OCI-LY1 (cell line): ENCODE results near the gene OSBPL6.

Experiments used
- H2AFZ ChIP-seq: fragments of 200-600 bp; sonication (generic), shearing (Covaris generic); 2 replicates; pipeline ENCODE4 v1.6.0; 2014; ENCODE audit warnings: antibody characterized with exemption, mild to moderate bottlenecking, low read length
- H3F3A ChIP-seq: fragments of 200-600 bp; sonication (generic), shearing (Covaris generic); 2 replicates; pipeline ENCODE4 v1.6.0; 2014; ENCODE audit warnings: mild to moderate bottlenecking, antibody characterized with exemption, low read length, moderate library complexity; ENCODE audit not compliant: insufficient read depth
- H3K27ac ChIP-seq: fragments of 200-600 bp; sonication (generic); 2 replicates; pipeline ENCODE4 v1.5.1; 2014; ENCODE audit warnings: low read length, mixed run types, mild to moderate bottlenecking, low read depth; ENCODE audit not compliant: poor library complexity, severe bottlenecking
- H3K27me3 ChIP-seq: fragments of 200-600 bp; sonication (generic); 2 replicates; pipeline ENCODE4 v1.6.0; 2014; ENCODE audit warnings: antibody characterized with exemption, mild to moderate bottlenecking, low read length, moderate library complexity; ENCODE audit not compliant: insufficient read depth
- H3K36me3 ChIP-seq: fragments of 200-600 bp; sonication (generic); 2 replicates; pipeline ENCODE4 v1.6.1; 2014; ENCODE audit warnings: mild to moderate bottlenecking, antibody characterized with exemption, low read length, moderate library complexity, mixed read lengths; ENCODE audit not compliant: insufficient read depth
- H3K4me1 ChIP-seq: fragments of 200-600 bp; sonication (generic); 2 replicates; pipeline ENCODE4 v1.5.1; 2014; ENCODE audit warnings: mild to moderate bottlenecking, low read length, moderate library complexity; ENCODE audit not compliant: insufficient read depth, severe bottlenecking
- H3K4me2 ChIP-seq: fragments of 200-600 bp; sonication (generic), shearing (Covaris generic); 2 replicates; pipeline ENCODE4 v1.6.1; 2014; ENCODE audit warnings: low read length
- H3K4me3 ChIP-seq: fragments of 200-600 bp; sonication (generic); 2 replicates; pipeline ENCODE4 v1.5.1; 2014; ENCODE audit warnings: low read length, low read depth, mild to moderate bottlenecking, mixed read lengths; ENCODE audit not compliant: poor library complexity, severe bottlenecking
- H3K79me2 ChIP-seq: fragments of 200-600 bp; shearing (Covaris generic); 2 replicates; pipeline ENCODE4 v1.6.1; 2016; ENCODE audit warnings: mixed run types, low read length, mixed read lengths; ENCODE audit not compliant: insufficient read depth
- H3K9ac ChIP-seq: fragments of 200-600 bp; sonication (generic), shearing (Covaris generic); 2 replicates; pipeline ENCODE4 v1.6.1; 2014; ENCODE audit warnings: mild to moderate bottlenecking, low read length, mixed read lengths
- H3K9me2 ChIP-seq: fragments of 200-600 bp; sonication (generic), shearing (Covaris generic); 2 replicates; pipeline ENCODE4 v1.6.1; 2014; ENCODE audit warnings: low read depth, mild to moderate bottlenecking, low read length, mixed read lengths
- H3K9me3 ChIP-seq: fragments of 200-600 bp; shearing (Covaris generic); 2 replicates; pipeline ENCODE4 v1.6.1; 2014; ENCODE audit warnings: low read length, mixed read lengths
- H4K20me1 ChIP-seq: fragments of 200-600 bp; sonication (generic), shearing (Covaris generic); 2 replicates; pipeline ENCODE4 v1.6.0; 2016; ENCODE audit warnings: mild to moderate bottlenecking, low read length; ENCODE audit not compliant: insufficient read depth
- CTCF ChIP-seq: fragments of 200-600 bp; sonication (generic), shearing (Covaris generic); IDR thresholded peaks from 2 replicates; pipeline ENCODE4 v1.5.1; 2017; ENCODE audit warnings: mild to moderate bottlenecking, antibody characterized with exemption, low read length, moderate library complexity, mixed read lengths
- EZH2 ChIP-seq: fragments of 200-600 bp; sonication (generic), shearing (Covaris generic); IDR thresholded peaks from 2 replicates; pipeline ENCODE4 v1.8.0; 2017; ENCODE audit warnings: borderline replicate concordance, mixed run types, mild to moderate bottlenecking, antibody characterized with exemption, low read length, moderate library complexity, mixed read lengths

Gene OSBPL6

GRCh38 chr2:178298785-178299212 is 104.5 kb downstream of the OSBPL6 start:
- Histone ChIP-seq H3K4me2 (no peak overlapping the region), H3K79me2 (no peaks in the 10 kb centered on the region), H3K27ac (no peak overlapping the region), H2AFZ (no peak overlapping the region), H3K9me3 (no peaks in the 10 kb centered on the region), H3K9me2 (no peaks in the 10 kb centered on the region), H3K4me3 (no peak overlapping the region), H4K20me1 (no peaks in the 10 kb centered on the region), H3F3A (no peaks in the 10 kb centered on the region), H3K9ac (no peak overlapping the region), H3K36me3 (no peaks in the 10 kb centered on the region), H3K4me1 (no peaks in the 10 kb centered on the region), H3K27me3 (no peaks in the 10 kb centered on the region)
- TF ChIP-seq CTCF (no peak), EZH2 (no peak)

GRCh38 chr2:178301649-178302238 is 107.4 kb downstream of the OSBPL6 start:
- Histone ChIP-seq H2AFZ (no peak overlapping the region), H3K27me3 (no peaks in the 10 kb centered on the region), H3F3A (no peaks in the 10 kb centered on the region), H3K79me2 (no peaks in the 10 kb centered on the region), H3K36me3 (no peaks in the 10 kb centered on the region), H3K9ac (no peak overlapping the region), H3K4me2 (no peak overlapping the region), H4K20me1 (no peaks in the 10 kb centered on the region), H3K9me2 (no peaks in the 10 kb centered on the region), H3K9me3 (no peaks in the 10 kb centered on the region), H3K4me1 (no peaks in the 10 kb centered on the region), H3K4me3 (no peak overlapping the region), H3K27ac (no peak overlapping the region)
- no peak for TF ChIP-seq CTCF
- TF ChIP-seq EZH2, result no peak

GRCh38 chr2:178304333-178304732 is 110.0 kb downstream of the OSBPL6 start:
- no peaks in the 10 kb centered on the region for H3K27me3 ChIP-seq
- no peaks in the 10 kb centered on the region for H3F3A ChIP-seq
- no peak overlapping the region for H3K4me2 ChIP-seq
- no peaks in the 10 kb centered on the region for H3K4me1 ChIP-seq
- no peaks in the 10 kb centered on the region for H3K36me3 ChIP-seq
- no peaks in the 10 kb centered on the region for H4K20me1 ChIP-seq
- TF ChIP-seq EZH2 (no peak), CTCF (no peak)
- H2AFZ ChIP-seq, result no peak overlapping the region
- H3K9ac ChIP-seq, result no peak overlapping the region
- no peaks in the 10 kb centered on the region for H3K79me2 ChIP-seq
- no peak overlapping the region for H3K4me3 ChIP-seq
- no peak overlapping the region for H3K27ac ChIP-seq
- no peaks in the 10 kb centered on the region for H3K9me2 ChIP-seq
- no peaks in the 10 kb centered on the region for H3K9me3 ChIP-seq
